K562 (cell line): Measurements from ENCODE around the gene SYNGR3. TPM values are rescaled to one million over a fixed set of nuclear protein-coding genes. Genes with fewer than 3 reads are reported as not detected.

Experiments
- CHAMP1 ChIP-seq: fragments of 450-650 bp; IDR thresholded peaks from 2 replicates; pipeline ENCODE4 v1.6.1; 2016; ENCODE audit warnings: mild to moderate bottlenecking
- CLOCK ChIP-seq: fragments of 250-450 bp; sonication (Bioruptor Pico); IDR thresholded peaks from 2 replicates; pipeline ENCODE4 v1.4.0; 2020; ENCODE audit warnings: mild to moderate bottlenecking, moderate library complexity, borderline replicate concordance
- COPS2 ChIP-seq: fragments of 450-650 bp; conservative IDR thresholded peaks from 2 replicates; pipeline ENCODE4 v1.6.1; 2016; ENCODE audit warnings: mild to moderate bottlenecking, moderate library complexity
- EP400 ChIP-seq: fragments of 450-650 bp; IDR thresholded peaks from 2 replicates; pipeline ENCODE4 v1.6.1; 2017; ENCODE audit warnings: antibody characterized with exemption, mild to moderate bottlenecking, moderate library complexity
- HIVEP1 ChIP-seq: fragments of 250-450 bp; sonication (Bioruptor Pico); IDR thresholded peaks from 2 replicates; pipeline ENCODE4 v1.4.0; 2020; ENCODE audit warnings: mild to moderate bottlenecking
- KDM1A ChIP-seq, 2 experiments: fragments of 450-650 bp; IDR thresholded peaks; 2 replicates each; pipeline ENCODE4 v1.6.1; 2016; ENCODE audit warnings: mild to moderate bottlenecking in 2 of 2
- MAFG ChIP-seq: fragments of 450-650 bp; conservative IDR thresholded peaks from 2 replicates; pipeline ENCODE4 v1.6.1; 2016; ENCODE audit warnings: missing genetic modification characterization, missing compliant biosample characterization
- NFIC ChIP-seq: fragments of 450-650 bp; IDR thresholded peaks from 2 replicates; pipeline ENCODE4 v1.6.1; 2017; ENCODE audit warnings: mild to moderate bottlenecking, inconsistent platforms
- PHB ChIP-seq: fragments of 250-450 bp; sonication (Bioruptor Pico); IDR thresholded peaks from 2 replicates; pipeline ENCODE4 v1.5.0; 2021
- SAFB2 ChIP-seq: fragments of 200-400 bp; formaldehyde crosslinking; IDR thresholded peaks from 2 replicates; pipeline ENCODE4 v1.6.1; 2018; ENCODE audit warnings: borderline replicate concordance, low read length, low read depth, moderate library complexity; ENCODE audit not compliant: severe bottlenecking
- SMARCC2 ChIP-seq: fragments of 450-650 bp; IDR thresholded peaks from 2 replicates; pipeline ENCODE4 v1.6.1; 2017; ENCODE audit warnings: antibody characterized with exemption, moderate library complexity, mild to moderate bottlenecking, low read depth
- TOE1 ChIP-seq, 2 experiments: fragments of 450-650 bp in 1 of 2; sonication (generic) in 1 of 2; formaldehyde crosslinking in 1 of 2; IDR thresholded peaks; 2 replicates each; pipeline versions ENCODE4 v1.7.1 to v1.8.0; 2016 to 2022; ENCODE audit warnings: borderline replicate concordance in 2 of 2, mild to moderate bottlenecking in 2 of 2, antibody characterized with exemption in 1 of 2, inconsistent platforms in 1 of 2, low read depth in 1 of 2, missing genetic modification reagents in 1 of 2, moderate library complexity in 1 of 2
- ZEB2 ChIP-seq: fragments of 450-650 bp; IDR thresholded peaks from 2 replicates; pipeline ENCODE4 v1.6.1; 2016
- ZFP36 ChIP-seq: fragments of 150-350 bp; IDR thresholded peaks from 2 replicates; pipeline ENCODE4 v1.6.1; 2018; ENCODE audit warnings: low read length, low read depth; ENCODE audit not compliant: partially characterized antibody
- ZFP91 ChIP-seq: sonication (generic); formaldehyde crosslinking; IDR thresholded peaks from 2 replicates; pipeline ENCODE4 v1.8.0; 2022; ENCODE audit warnings: mild to moderate bottlenecking, missing genetic modification reagents
- ZNF217 ChIP-seq: sonication (generic); formaldehyde crosslinking; IDR thresholded peaks from 2 replicates; pipeline ENCODE4 v1.8.0; 2022; ENCODE audit warnings: mild to moderate bottlenecking, missing genetic modification reagents
- ZNF431 ChIP-seq: sonication (generic); formaldehyde crosslinking; IDR thresholded peaks from 2 replicates; pipeline ENCODE4 v1.8.0; 2022; ENCODE audit warnings: mild to moderate bottlenecking, missing genetic modification reagents
- ZNF436 ChIP-seq: fragments of 250-450, 450-650 bp; sonication (Bioruptor Pico); formaldehyde crosslinking; IDR thresholded peaks from 2 replicates; pipeline ENCODE4 v1.7.0; 2020; ENCODE audit warnings: mild to moderate bottlenecking
- ZNF655 ChIP-seq: fragments of 250-450 bp; sonication (Bioruptor Pico); IDR thresholded peaks from 2 replicates; pipeline ENCODE4 v1.5.0; 2021
- ZNF780A ChIP-seq: fragments of 250-450 bp; sonication (Bioruptor Pico); IDR thresholded peaks from 2 replicates; pipeline ENCODE4 v1.5.0; 2021; ENCODE audit warnings: mild to moderate bottlenecking
- polyA plus RNA-seq, 8 experiments: library from polyadenylated mRNA; depleted of rRNA in 4 of 8; stranded (reverse) in 5 of 8; unstranded in 3 of 8; fragments of >200 nt; fragmentation: Nextera tagmentation in 2 of 8; fragmentation: Illumina TruSeq in 1 of 8; extraction: Ambion mirVana in 2 of 8; extraction: Trizol in 1 of 8; gene quantifications; 2 replicates each; pipeline versions ENCODE4 v1.2.1 to v1.2.3, GENCODE V29; 2011 to 2014; ENCODE audit warnings: inconsistent platforms in 1 of 8, missing spikeins in 1 of 8
- total RNA-seq, 7 experiments: library from RNA; depleted of rRNA in 6 of 7; stranded (reverse); fragments of >200 nt in 6 of 7; fragmentation: Illumina TruSeq in 2 of 7; extraction: Trizol in 2 of 7; gene quantifications; 2 replicates each; pipeline versions ENCODE4 v1.2.1 to v1.2.3, GENCODE V29; 2011 to 2021; ENCODE audit warnings: low replicate concordance in 1 of 7

Gene SYNGR3
- total and polyA plus RNA-seq, 9 of the 15 experiments (the other 6 are each of a cell fraction or from before 2014, with no cell fraction given): 3.7 to 69.2 (median 36.3) TPM

GRCh38 chr16:1942047-1942809 lies 47.5 kb upstream of the SYNGR3 start (continued):
- TF ChIP-seq CLOCK (CRISPR knock-in tag) (no peak), ZNF780A (CRISPR knock-in tag) (no peak), PHB (no peak), ZNF436 (no peak), SAFB2 (no peak), MAFG (tag) (peak; percentile 76), ZNF217 (no peak), ZEB2 (peak; percentile 81), ZNF431 (CRISPR knock-in tag) (no peak), ZNF655 (CRISPR knock-in tag) (no peak), EP400 (peak; percentile 48; the same call in 1 of the 2 replicates), ZFP36 (no peak), ZFP91 (CRISPR knock-in tag) (no peak), SMARCC2 (peak; percentile 17; the same call in 1 of the 2 replicates), CHAMP1 (no peak), TOE1 (IDR thresholded peaks at IDR 0.05; ENCODE audit: borderline replicate concordance) (no peak), TOE1 (CRISPR knock-in tag; IDR thresholded peaks at IDR 0.05; ENCODE audit: borderline replicate concordance, low read depth) (no peak), NFIC (no peak), COPS2 (no peak), HIVEP1 (CRISPR knock-in tag) (no peak), KDM1A (IDR thresholded peaks at IDR 0.05) (no peak; a peak in 1 of 4 replicates)
